VCaP (cell line): ENCODE data around the gene TAF6L.

Source experiments
- H3K27ac ChIP-seq: fragments of 450-650 bp; 2 replicates; pipeline ENCODE4 v1.5.1; 2017
- CTCF ChIP-seq: fragments of 450-650 bp; conservative IDR thresholded peaks from 2 replicates; pipeline ENCODE4 v1.5.1; 2017; ENCODE audit warnings: mild to moderate bottlenecking, moderate library complexity

TAF6L gene

DNA sequence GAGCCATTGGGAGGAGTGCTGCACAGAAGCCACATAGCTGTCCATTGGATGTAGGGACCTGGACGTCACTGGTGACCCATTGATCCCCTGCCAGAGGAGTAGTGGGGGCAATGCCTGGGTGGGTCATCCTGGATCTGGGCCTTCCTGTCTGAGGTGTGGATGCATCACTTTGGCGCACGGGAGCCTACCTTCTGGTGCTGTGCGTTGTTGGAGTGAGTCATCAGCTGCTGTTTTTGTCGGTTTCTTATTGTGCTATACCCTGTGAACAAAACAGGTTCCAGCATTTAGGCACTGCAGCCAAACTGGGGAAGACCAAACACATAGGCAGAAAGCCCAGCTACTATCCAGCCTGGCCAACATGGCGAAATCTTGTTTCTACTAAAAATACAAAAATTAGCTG, 3.2 kb downstream of the TAF6L start:
- H3K27ac ChIP-seq: no peak overlapping the region
- no peak for TF ChIP-seq CTCF

DNA sequence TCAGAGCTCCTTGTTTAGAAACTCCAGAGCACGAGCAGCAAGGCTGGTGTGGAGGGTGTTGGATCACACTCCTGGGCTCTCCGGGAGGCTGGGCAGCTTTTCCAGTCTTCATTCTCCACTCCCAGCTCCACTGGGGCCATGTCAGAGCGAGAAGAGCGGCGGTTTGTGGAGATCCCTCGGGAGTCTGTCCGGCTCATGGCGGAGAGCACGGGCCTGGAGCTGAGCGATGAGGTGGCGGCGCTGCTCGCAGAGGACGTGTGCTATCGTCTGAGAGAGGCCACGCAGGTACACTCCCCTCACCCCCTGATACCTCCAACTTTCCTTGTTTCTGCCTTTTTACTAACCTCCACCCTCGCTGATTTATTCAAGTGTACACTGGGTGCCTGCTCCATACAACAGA, 4.5 kb downstream of the TAF6L start:
- TF ChIP-seq CTCF: no peak
- no peak overlapping the region for H3K27ac ChIP-seq

- no peak for TF ChIP-seq CTCF
- H3K27ac ChIP-seq: no peak overlapping the region
Observed at GRCh38 chr11:62777389-62777788, 6.2 kb downstream of the TAF6L start.

DNA sequence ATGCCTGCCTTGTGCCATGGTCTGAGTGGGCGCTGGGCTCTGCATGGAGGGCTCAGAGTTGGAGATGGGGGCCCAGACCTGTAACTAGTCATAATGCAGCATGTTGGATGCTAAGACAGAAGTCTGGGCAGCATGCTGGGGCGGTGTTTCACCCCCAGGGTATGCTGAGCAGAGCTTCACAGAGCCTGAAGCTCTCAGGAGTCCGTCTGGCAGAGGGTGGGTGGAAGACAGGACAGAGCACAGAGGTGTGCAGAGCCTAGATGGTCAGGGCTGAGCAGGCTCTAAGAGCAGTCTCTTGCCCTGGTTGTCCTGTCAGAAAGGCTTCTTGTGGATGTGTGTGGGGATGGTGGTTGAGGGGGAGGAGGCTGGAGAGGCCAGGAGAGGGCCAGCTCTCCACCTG, 7.2 kb downstream of the TAF6L start:
- no peak overlapping the region for H3K27ac ChIP-seq
- TF ChIP-seq CTCF: no peak

DNA sequence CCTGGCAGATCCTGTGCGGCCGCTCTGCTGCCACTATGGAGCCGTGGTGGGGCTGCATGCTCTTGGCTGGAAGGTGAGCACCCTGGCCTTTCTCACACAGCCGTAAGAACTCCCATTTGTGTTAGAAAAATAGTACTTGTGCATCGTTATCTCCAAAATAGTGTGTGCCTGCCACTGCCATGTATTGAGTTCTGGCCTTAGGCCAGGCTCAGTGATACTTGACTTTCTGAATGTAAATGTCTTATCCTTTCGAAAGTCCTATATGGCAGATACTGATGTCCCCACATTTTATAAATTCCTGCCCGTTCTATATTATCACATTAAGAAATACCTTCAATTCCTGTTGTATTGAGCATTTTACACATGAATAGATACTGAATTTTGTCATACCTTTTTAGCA, 11.6 kb downstream of the TAF6L start:
- H3K27ac ChIP-seq: no peak overlapping the region
- no peak for TF ChIP-seq CTCF

DNA sequence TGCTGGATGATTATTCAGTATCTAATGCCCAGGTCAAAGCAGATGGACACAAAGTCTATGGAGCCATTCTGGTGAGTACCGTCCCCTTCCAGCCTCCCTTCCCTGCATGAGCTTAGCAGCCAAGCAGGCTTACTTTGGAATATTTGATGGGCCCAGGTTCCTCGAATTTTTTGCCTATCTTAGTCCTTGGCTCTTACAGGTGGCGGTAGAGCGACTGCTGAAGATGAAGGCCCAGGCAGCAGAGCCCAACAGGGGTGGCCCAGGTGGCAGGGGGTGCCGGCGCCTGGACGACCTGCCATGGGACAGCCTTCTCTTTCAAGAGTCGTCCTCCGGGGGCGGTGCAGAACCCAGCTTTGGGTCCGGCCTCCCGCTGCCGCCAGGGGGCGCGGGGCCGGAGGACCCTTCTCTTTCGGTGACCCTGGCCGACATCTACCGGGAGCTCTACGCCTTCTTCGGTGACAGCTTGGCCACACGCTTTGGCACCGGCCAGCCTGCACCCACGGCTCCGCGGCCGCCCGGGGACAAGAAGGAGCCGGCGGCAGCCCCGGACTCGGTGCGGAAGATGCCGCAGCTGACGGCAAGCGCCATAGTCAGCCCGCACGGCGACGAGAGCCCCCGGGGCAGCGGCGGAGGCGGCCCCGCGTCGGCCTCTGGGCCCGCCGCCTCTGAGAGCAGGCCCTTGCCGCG, 15.3 kb downstream of the TAF6L start:
- peak; percentile 94 for TF ChIP-seq CTCF
- peak overlapping the region; percentile 96 for H3K27ac ChIP-seq

- TF ChIP-seq CTCF: no peak
- peak within 1 kb of the TSS; percentile 96 for H3K27ac ChIP-seq
Observed at GRCh38 chr11:62787005-62787759, 16.0 kb downstream of the TAF6L start, which contains the start of gene TMEM179B. Gene TMEM179B (plus strand): TSS chr11:62787402. CDS start chr11:62787432, 30 bp downstream.
